HepG2 (cell line): Measurements from ENCODE around the gene ZDHHC24. TPM values are rescaled to one million over a fixed set of nuclear protein-coding genes. Genes with fewer than 3 reads are reported as not detected.

Source experiments
- ATF7-NPFF ChIP-seq: sonication (generic); formaldehyde crosslinking; IDR thresholded peaks from 2 replicates; pipeline ENCODE4 v1.8.1; 2023; ENCODE audit warnings: mild to moderate bottlenecking, low read depth, missing genetic modification reagents, moderate library complexity
- DRAP1 ChIP-seq: IDR thresholded peaks from 2 replicates; pipeline ENCODE4 v1.6.1; 2016; ENCODE audit warnings: missing genetic modification reagents, missing compliant biosample characterization
- MXD1 ChIP-seq: sonication (generic); formaldehyde crosslinking; IDR thresholded peaks from 2 replicates; pipeline ENCODE4 v1.4.0; 2020; ENCODE audit warnings: mild to moderate bottlenecking, missing genetic modification reagents
- NONO ChIP-seq, 2 experiments: fragments of 450-650 bp in 1 of 2; sonication (generic) in 1 of 2; formaldehyde crosslinking in 1 of 2; IDR thresholded peaks in 1 of 2; conservative IDR thresholded peaks in 1 of 2; 2 replicates each; pipeline versions ENCODE4 v1.6.1 to v1.8.0; 2017 to 2022; ENCODE audit warnings: mild to moderate bottlenecking in 1 of 2, missing genetic modification reagents in 1 of 2, moderate library complexity in 1 of 2
- RBFOX2 ChIP-seq: fragments of 200-400 bp; formaldehyde crosslinking; IDR thresholded peaks from 2 replicates; pipeline ENCODE4 v1.6.1; 2017; ENCODE audit warnings: low read depth, mild to moderate bottlenecking, low read length
- RFXAP ChIP-seq: sonication (generic); formaldehyde crosslinking; IDR thresholded peaks from 2 replicates; pipeline ENCODE4 v1.4.0; 2020; ENCODE audit warnings: missing genetic modification reagents, borderline replicate concordance
- ZBTB40 ChIP-seq, 2 experiments: fragments of 450-650 bp in 1 of 2; sonication (generic) in 1 of 2; formaldehyde crosslinking in 1 of 2; IDR thresholded peaks; 2 replicates each; pipeline versions ENCODE4 v1.6.1 to v1.8.0; 2016 to 2022; ENCODE audit warnings: antibody characterized with exemption in 1 of 2, mild to moderate bottlenecking in 1 of 2, missing genetic modification reagents in 1 of 2
- ZNF329 ChIP-seq: sonication (generic); formaldehyde crosslinking; IDR thresholded peaks from 2 replicates; pipeline ENCODE4 v1.9.0; 2021; ENCODE audit warnings: low read depth, mild to moderate bottlenecking, missing genetic modification reagents
- ZNF746 ChIP-seq: sonication (generic); formaldehyde crosslinking; IDR thresholded peaks from 2 replicates; pipeline ENCODE4 v1.8.0; 2022; ENCODE audit warnings: mild to moderate bottlenecking, missing genetic modification reagents
- ZNF747 ChIP-seq: sonication (generic); formaldehyde crosslinking; IDR thresholded peaks from 2 replicates; pipeline ENCODE4 v1.8.1; 2023; ENCODE audit warnings: missing genetic modification reagents, mild to moderate bottlenecking, borderline replicate concordance
- ZNF784 ChIP-seq: sonication (generic); formaldehyde crosslinking; IDR thresholded peaks from 2 replicates; pipeline ENCODE4 v1.5.1; 2020; ENCODE audit warnings: missing genetic modification reagents, mild to moderate bottlenecking, borderline replicate concordance
- polyA plus RNA-seq, 8 experiments: library from polyadenylated mRNA; depleted of rRNA in 3 of 8; stranded (reverse) in 7 of 8; unstranded in 1 of 8; fragments of >200 nt; fragmentation: Illumina TruSeq in 4 of 8; extraction: Trizol in 4 of 8; gene quantifications; 2 replicates each; pipeline versions ENCODE4 v1.2.1 to v1.2.3, GENCODE V29; 2011 to 2016; ENCODE audit warnings: low read depth in 4 of 8, missing spikeins in 1 of 8, mixed read lengths in 1 of 8; ENCODE audit not compliant: insufficient read depth in 1 of 8
- total RNA-seq, 5 experiments: library from RNA; depleted of rRNA; stranded (reverse); fragments of >200 nt; fragmentation: Illumina TruSeq; extraction: Trizol; gene quantifications; 2 replicates each; pipeline ENCODE4 v1.2.3, GENCODE V29; 2016; ENCODE audit warnings: low read depth in 1 of 5
- TF ChIP-seq, protein P1 (sequence below): sonication (generic); formaldehyde crosslinking; IDR thresholded peaks from 2 replicates; pipeline ENCODE4 v1.4.0; 2020; ENCODE audit warnings: mild to moderate bottlenecking, missing genetic modification reagents, borderline replicate concordance

ZDHHC24 gene
- total and polyA plus RNA-seq, 2 of the 13 experiments (the other 11 are each of a cell fraction or from before 2014, with no cell fraction given) = 4.3 TPM

DNA sequence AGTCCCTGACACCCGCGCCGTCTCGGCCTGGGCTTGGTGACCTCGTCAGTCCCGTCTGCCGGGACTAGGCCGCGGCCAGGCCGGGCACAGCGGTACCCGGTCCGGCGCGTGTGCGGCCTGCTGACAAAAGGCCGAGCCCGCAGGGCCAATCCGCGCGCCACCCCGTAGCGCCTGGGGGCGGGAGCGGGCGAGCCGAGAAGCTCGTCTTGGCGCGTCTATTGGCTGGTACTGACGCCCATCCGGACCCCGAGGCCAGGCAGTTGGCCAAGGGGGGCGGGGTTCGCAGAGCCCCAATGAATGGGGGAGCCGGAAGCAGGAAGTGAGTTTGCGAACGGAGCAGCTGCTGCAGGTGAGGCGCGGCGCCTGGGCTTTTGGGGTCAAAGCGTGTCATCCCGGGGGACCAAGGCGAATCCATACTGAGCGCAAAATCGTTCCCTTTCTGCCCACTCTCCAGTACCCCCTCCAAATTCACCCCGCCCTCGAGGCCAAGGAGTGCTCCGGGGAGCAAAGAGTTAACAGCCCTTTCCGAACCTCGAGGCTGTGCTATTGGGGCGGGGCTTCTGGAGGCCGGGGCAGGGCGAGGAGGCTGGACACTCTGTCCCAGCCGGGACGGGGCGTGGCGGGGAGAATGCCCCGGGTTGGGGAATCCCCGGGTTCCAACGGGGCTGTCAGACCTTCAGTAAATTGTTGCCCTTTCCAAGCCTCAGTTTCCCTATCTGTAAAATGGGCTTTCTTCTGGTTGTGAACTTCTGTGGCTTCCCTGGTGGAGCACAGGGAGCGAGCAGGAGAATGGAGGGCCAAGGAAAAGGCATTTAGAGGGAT lies 65.5 kb downstream of the ZDHHC24 start, which contains the start of gene DPP3 (continued):
- TF ChIP-seq ZBTB40 (IDR thresholded peaks at IDR 0.05) = no peak
- peak; percentile 92 for TF ChIP-seq ZBTB40 (CRISPR knock-in tag; IDR thresholded peaks at IDR 0.05)
- no peak; the same call in 1 of the 2 replicates for TF ChIP-seq RFXAP
- TF ChIP-seq, protein P1, sequence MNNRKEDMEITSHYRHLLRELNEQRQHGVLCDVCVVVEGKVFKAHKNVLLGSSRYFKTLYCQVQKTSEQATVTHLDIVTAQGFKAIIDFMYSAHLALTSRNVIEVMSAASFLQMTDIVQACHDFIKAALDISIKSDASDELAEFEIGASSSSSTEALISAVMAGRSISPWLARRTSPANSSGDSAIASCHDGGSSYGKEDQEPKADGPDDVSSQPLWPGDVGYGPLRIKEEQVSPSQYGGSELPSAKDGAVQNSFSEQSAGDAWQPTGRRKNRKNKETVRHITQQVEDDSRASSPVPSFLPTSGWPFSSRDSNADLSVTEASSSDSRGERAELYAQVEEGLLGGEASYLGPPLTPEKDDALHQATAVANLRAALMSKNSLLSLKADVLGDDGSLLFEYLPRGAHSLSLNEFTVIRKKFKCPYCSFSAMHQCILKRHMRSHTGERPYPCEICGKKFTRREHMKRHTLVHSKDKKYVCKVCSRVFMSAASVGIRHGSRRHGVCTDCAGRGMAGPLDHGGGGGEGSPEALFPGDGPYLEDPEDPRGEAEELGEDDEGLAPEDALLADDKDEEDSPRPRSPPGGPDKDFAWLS = 0 out of 2 replicates have a peak, but pooled peaks have one; percentile 69
- no peak for TF ChIP-seq ZNF747 (CRISPR knock-in tag)
- peak; percentile 94 for TF ChIP-seq DRAP1
- no peak for TF ChIP-seq ZNF746 (CRISPR knock-in tag)
- TF ChIP-seq ZNF329 (CRISPR knock-in tag) = peak; percentile 78
- TF ChIP-seq RBFOX2 = peak; percentile 94
- TF ChIP-seq ZNF784 = no peak; the same call in 1 of the 2 replicates
- no peak for TF ChIP-seq NONO (IDR thresholded peaks at IDR 0.05)
- TF ChIP-seq NONO (CRISPR knock-in tag; conservative IDR thresholded peaks at IDR 0.05) = no peak; the same call in 1 of the 2 replicates
- TF ChIP-seq ATF7-NPFF (CRISPR knock-in tag) = peak; percentile 65; the same call in 1 of the 2 replicates
- TF ChIP-seq MXD1 (CRISPR knock-in tag) = peak; percentile 94
